Mammary epithelial cell (primary cell): Measurements from ENCODE around the gene MGP.

Experiments
- CTCF ChIP-seq, 2 donors: IDR thresholded peaks in 1 of 2; conservative IDR thresholded peaks in 1 of 2; 2 replicates each; pipeline ENCODE4 v1.5.1; 2011 to 2012; ENCODE audit warnings: inconsistent platforms in 2 of 2, low read length in 2 of 2, mild to moderate bottlenecking in 2 of 2, control low read depth in 1 of 2, low read depth in 1 of 2; ENCODE audit not compliant: insufficient read depth in 1 of 2; ENCODE audit errors: extremely low read depth in 1 of 2
- EZH2 ChIP-seq: IDR thresholded peaks from 2 replicates; pipeline ENCODE4 v1.6.1; 2012; ENCODE audit warnings: low read length, inconsistent platforms, borderline replicate concordance

DNA sequence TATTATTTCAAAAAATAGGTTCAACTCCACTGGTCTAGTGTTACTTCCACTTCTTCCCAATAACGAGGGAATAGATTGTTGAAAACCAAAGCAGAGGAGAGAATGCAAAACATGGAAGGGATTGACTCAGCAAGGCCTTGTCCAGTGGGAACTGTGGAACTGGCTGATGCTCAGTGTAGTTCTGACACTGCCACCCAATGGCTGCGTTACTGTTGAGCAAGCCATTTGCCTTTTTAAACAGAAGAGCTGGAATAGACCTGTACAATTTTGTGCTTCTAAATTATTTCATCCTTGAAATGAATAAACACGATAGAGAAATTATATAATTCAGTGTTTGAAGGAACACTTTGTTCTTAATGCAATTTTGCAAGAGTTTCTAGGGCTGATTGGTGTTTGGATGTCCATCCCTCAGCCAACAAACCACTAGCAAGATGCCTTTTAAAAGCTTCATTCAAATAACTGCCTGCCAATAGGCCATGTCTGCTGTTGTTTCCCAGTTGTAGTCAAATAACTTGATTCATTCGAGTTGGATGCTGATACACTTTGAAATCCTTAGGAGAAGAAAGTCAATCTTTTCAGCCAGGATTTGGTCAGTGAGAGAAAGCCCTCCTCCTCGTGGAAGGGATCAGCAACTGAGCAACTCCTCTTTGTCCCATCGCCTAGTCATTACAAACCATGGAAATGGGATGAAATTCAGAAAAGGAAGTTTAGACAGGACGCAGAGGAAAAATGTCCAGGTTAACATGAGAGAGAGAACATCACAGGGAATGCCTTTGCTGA lies 7.3 kb upstream of the MGP start:
- TF ChIP-seq CTCF (conservative IDR thresholded peaks at IDR 0.05 in 1 of 2, IDR thresholded peaks at IDR 0.05 in 1 of 2; ENCODE audit: extremely low read depth in 1 of 2, insufficient read depth in 1 of 2, low read depth in 1 of 2, low read length in 2 of 2) (peak in 1 of 2 donors; percentile 33), EZH2 (no peak)
